Measurements from ENCODE around the gene COX14.

- TF ChIP-seq CTCF (IDR thresholded peaks at IDR 0.05) (no peak), POLR2A (IDR thresholded peaks at IDR 0.05) (no peak)
These were observed 12.6 kb upstream of the COX14 start for GRCh38 chr12:50099302-50100008.
